ENCODE results near the gene SSTR3.
"Not testable (repeated sequence)": the region's sequence is repeated elsewhere in the genome, so short reads cannot be mapped to it uniquely, and the experiment has no call there.

SSTR3 gene

GRCh38 chr22:37210041-37210803 lies 2.1 kb downstream of the SSTR3 start:
- DNase-seq (ENCODE audit: low read depth): no peak

- DNase-seq (ENCODE audit: low read depth): no peak
These were observed 3.0 kb downstream of the SSTR3 start for GRCh38 chr22:37209140-37209845.

DNA sequence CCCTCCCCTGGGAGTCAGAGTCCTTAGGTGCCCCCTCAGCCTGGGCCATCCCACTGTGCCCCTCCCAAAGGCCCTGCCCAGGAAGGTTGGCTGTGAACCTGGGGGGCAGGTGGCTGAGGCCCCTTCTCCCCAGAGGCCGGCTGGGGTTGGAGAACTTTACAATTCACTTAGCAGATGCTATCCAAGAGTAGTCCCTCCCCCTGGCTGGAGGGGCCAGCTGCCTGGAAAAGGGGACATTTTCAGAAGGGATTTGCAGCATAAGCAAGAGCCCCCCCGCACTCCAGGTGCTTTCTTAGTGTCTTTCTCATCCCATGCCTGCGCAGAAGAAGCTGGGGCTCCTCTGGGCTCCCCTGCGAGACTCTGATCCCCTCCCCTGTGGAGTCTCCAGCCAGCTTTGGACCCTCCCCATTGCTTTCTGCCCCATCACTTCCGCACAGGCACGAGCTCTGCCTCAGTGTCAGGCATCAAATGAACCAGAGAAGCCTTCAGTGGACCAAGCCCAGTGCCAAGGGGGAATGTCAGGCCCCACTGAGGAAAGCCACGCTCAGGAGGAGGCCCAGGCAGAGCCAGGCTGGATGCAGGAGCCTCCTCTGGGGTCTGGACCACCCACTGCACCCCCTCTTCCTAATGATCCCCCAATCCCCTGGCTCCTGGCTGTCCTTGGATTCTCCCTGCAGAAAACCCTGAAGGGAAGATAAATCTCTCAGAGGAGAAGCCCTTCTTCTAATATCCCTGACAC lies 3.7 kb downstream of the SSTR3 start:
- no peak for DNase-seq (ENCODE audit: low read depth)

GRCh38 chr22:37207981-37208380 lies 4.3 kb downstream of the SSTR3 start:
- no peak for DNase-seq (ENCODE audit: low read depth)

GRCh38 chr22:37206841-37207821 lies 5.1 kb downstream of the SSTR3 start:
- no peak for DNase-seq (ENCODE audit: low read depth)

DNA sequence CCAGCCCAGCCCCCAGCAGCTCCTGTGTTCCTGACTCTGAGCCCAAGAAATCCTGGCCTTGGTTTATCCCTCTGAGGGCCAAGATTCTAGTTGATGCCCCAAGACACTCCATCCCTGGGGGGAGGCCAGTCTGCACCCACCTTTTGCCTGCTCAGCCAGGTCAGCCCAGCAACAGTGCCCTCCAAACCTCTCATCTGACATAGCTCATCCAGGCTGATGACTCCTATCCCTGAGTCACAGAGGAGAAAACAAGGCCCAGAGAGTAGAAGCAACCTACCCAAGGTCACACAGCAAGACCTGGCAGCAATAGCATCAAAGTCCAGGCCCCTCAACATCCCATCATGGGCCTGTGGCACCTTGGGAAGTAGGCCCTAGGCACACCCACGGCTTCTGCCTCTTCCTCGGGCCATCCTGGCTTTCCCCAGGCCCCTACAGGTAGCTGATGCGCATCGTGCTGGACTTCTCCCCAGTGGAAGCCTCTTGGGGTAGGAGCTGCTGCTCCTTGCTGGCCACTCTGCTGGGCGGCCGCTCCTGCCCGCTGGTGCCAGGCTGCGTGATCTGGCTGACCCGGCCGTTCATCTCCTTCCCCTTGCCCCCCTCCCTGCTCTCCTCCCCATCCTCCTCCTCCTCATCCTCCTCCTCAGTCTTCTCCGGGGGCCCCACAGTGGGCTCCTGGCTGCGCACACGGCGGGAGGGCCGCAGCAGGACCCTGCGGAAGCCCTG lies 6.0 kb downstream of the SSTR3 start:
- no peak for DNase-seq (ENCODE audit: low read depth)

DNA sequence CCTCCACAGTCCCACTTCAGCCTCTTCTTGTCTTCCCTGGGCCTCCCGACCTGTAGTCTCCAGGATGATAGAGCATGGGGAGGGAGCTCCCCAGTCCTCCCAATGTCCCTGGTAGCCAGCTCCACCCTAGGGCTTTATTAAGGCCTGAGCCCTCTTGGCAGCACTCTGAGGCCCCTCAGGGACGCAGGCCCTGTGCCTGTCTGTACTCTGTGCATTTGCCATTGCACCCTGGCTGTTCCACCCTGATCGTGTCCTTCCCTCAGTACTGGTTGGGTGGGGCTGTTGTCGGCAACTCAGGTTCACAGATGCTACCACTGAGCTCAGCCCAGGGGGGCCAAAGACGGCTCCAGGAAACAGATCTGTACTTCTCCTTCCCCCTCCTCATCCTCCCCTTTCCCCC lies 7.2 kb downstream of the SSTR3 start:
- no peak for DNase-seq (ENCODE audit: low read depth)

- no peak for DNase-seq (ENCODE audit: low read depth)
These were observed 8.1 kb downstream of the SSTR3 start for GRCh38 chr22:37204045-37204655.

GRCh38 chr22:37203354-37204044 lies 8.8 kb downstream of the SSTR3 start:
- DNase-seq (ENCODE audit: low read depth): no peak

DNA sequence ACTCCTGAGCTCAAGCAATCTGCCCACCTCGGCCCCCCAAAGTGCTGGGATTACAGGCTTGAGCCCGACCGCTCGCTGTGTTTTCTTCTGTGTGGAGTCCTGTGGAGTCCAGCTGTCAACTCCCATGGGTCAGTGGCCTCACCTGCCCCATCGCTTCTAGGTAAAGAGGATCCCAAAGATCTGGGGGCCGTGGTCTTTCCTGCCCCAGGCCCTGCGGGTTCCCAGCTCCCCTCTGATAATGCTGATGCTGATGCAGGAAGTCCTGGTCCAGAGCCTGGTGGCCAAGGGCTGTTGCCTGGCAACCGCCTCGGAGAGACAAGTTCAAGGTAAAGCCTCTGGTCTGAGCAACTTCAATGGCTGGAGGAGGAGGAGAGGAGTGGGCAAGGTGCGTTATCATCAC lies 9.6 kb downstream of the SSTR3 start:
- no peak for DNase-seq (ENCODE audit: low read depth)

- no peak for DNase-seq (ENCODE audit: low read depth)
These were observed 10.2 kb downstream of the SSTR3 start for GRCh38 chr22:37202001-37202555.

- DNase-seq (ENCODE audit: low read depth): not testable (repeated sequence)
These were observed 10.8 kb downstream of the SSTR3 start for GRCh38 chr22:37201443-37201820.

GRCh38 chr22:37199760-37200108 lies 12.5 kb downstream of the SSTR3 start:
- DNase-seq (ENCODE audit: low read depth): no peak

DNA sequence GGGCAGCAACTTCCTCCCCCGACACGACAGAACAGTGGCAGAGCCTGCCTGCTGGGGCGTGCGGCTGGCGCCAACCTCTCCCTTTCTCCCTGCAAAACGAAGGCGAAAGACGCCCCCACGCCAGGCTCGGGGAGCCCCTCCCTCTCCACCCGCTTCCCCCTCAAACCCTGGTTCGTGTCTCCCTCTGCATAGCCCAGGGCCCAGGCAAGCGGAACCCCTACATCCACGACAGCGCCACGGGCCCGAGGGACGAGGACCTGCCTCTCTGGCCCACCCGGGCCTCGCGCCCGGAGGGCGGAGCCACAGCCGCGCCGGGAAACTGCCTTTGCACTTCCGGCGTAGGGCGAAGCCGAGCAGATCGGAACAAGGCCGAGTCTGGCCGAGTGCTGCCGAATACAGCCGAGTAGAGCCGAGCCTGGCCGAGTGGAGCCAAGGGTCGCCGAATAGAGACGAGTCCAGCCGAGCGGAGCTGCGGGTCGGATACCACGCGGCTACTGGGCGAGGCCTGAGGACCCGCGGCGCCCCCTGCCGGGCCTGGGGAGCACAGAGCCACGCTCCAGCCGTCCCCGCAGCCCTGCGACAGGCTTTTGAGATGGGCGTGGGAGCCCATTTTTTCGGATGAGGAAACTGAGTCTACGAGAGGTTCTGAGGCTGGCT lies 13.0 kb downstream of the SSTR3 start:
- DNase-seq (ENCODE audit: low read depth): peak; percentile 97

GRCh38 chr22:37198258-37199102 lies 13.8 kb downstream of the SSTR3 start:
- peak; percentile 86 for DNase-seq (ENCODE audit: low read depth)

GRCh38 chr22:37197451-37198257 lies 14.6 kb downstream of the SSTR3 start:
- no peak for DNase-seq (ENCODE audit: low read depth)
